NCI-H1694 treated with DMSO at 0.1 percent for 48 hours (cell line): ENCODE results near the gene SGPP2.

Experiments
- DNase-seq: peaks from one replicate; lab custom pipeline; 2025; lab: John Stamatoyannopoulos, UW

SGPP2 gene

GRCh38 chr2:222525811-222526210 is 101.5 kb downstream of the SGPP2 start:
- no peak for DNase-seq

GRCh38 chr2:222526480-222527277 is 102.3 kb downstream of the SGPP2 start:
- DNase-seq = no peak

GRCh38 chr2:222532315-222532714 is 108.0 kb downstream of the SGPP2 start:
- DNase-seq = no peak

DNA sequence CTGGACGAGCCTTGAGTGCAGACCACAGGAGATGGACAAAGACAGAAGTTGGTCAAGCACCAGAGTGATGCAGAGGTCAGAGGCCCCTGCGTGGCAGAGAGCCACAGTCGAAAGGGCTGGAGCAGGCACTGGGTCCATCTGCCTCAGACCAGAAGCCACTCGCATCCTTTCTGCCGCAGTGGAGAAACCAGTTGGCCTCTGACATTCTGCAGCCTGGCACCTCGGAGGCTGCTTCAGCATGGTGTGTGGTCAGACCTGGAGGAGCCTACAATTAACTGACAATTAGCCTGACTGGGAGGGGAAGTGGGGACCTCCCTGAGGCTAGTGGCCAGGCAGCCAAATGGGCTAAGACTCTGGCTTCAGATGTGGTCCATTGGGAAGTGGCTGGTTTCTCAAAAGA is 111.1 kb downstream of the SGPP2 start:
- DNase-seq = no peak

DNA sequence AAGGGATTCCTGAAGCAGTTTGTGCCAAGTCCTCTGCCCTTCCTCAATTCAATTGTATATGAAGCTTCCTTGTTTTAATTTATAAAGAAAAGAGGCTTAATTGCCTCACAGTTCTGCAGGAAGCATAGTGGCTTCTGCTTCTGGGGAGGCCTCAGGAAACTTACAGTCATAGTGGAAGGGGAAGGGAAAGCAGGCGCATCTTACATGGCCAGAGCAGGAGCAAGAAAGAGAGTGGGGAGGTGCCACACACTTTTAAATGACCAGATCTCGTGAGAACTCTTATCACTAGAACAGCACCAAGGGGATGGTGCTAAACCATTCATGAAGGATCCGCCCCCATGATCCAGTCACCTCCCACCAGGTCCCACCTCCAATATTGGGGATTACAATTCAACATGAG is 114.2 kb downstream of the SGPP2 start:
- DNase-seq = no peak

GRCh38 chr2:222544661-222545060 is 120.3 kb downstream of the SGPP2 start:
- no peak for DNase-seq

DNA sequence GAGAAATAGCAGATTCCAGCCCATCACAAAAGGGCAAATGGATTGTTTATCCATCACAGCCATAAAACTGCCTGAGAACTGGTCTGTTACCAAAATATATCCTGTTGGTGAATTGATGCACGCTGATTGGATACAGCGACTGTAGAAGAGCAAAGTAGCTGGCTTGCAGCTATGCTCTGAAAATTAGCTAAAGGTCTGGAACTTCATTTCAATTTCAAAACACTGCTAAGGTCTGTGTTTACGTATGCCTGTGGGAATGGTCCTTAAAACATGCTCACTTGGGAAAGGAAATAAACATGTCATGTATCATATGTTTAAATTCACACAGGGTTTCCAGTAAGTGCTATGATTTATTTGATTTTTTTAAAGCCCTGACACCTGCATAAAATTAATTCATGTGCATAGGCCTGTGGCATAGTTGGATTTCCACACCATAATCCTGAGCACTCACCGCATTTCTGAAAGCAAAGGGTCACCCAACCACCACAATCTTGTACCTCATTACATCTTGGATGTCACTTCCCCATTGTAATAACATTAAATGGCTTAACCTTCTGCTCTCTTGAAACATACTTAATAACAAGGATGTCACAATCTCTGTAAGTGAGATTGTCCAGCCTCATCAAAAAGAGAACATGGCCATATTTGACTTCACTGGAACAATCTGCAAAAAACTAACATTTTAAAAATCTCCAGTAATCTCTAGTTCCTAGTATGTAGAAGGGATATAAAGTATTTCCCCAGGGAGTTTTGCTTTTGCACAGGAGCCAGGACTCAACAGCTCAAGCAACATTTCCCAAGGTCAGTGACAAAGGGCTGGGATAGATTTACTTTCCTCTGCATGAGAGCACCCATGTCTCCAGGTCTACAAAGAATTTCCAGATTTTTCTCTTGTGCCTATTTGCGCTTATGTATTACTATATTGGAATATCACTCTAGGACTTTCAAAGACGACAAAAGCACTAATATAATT is 121.8 kb downstream of the SGPP2 start:
- DNase-seq = no peak

GRCh38 chr2:222547083-222547482 is 122.7 kb downstream of the SGPP2 start:
- no peak for DNase-seq

DNA sequence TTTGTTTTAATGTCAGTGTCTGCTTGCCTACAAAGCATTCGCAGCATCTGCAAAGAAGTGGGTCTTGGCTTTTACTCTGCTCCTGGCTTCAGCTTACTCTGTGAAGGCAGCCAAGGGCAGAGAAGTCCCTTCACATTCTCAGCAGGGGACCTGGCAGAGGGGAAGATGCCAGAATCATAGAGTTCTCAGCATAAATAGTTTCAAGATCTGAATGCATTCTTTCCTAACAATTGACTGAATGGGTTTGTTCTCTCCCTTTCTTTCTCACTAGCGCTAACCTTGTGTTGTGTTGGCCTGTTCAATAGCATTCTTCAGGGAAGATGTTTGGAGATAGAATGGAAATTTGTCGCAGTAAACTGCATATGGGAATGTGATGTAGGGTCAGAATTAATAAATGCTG is 124.6 kb downstream of the SGPP2 start:
- DNase-seq = no peak

DNA sequence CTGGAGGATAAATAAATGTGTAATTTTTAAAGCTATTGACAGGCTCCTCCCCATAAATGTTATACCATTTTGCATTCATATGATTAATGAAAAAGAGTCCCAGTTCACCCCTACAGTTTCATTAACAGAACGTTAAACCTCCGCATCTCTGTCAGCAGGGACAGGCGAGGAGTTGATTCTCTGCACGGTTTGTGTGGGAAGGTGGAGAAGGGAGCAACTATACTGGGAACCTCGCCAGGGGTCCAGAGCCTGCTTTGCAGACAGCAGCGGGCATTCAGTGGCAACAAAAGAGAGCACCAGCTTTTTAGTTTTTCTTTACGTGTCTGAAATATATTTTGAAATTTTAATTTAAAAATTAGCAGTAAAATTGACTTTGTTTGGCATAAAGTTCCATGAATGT is 130.2 kb downstream of the SGPP2 start:
- DNase-seq = no peak

GRCh38 chr2:222561151-222561550 is 136.8 kb downstream of the SGPP2 start:
- no peak for DNase-seq

GRCh38 chr2:222561817-222562645 is 137.7 kb downstream of the SGPP2 start:
- peak; percentile 61 for DNase-seq

- DNase-seq = peak; percentile 70
Measured at GRCh38 chr2:222563106-222563718, 138.9 kb downstream of the SGPP2 start.

GRCh38 chr2:222563936-222564335 is 139.6 kb downstream of the SGPP2 start:
- no peak for DNase-seq

DNA sequence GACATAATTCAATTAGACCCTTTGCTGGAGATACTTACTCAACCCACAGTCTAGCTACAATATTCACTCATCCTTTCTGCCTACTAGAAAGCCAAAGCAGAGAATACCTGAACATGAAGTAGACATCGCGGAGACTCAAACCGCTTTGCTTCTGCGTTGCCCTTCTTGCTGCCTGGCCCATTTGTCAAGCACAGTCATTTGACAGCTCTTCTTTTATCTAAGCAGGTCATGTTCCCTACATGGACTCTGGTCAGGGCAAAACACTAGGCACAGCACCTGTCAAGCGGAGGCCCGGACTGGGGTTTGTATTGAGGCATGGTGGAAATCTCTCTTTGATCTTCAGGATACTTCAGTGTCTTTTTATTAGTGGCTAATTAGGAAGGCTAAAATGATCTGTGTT is 141.9 kb downstream of the SGPP2 start:
- DNase-seq = no peak

DNA sequence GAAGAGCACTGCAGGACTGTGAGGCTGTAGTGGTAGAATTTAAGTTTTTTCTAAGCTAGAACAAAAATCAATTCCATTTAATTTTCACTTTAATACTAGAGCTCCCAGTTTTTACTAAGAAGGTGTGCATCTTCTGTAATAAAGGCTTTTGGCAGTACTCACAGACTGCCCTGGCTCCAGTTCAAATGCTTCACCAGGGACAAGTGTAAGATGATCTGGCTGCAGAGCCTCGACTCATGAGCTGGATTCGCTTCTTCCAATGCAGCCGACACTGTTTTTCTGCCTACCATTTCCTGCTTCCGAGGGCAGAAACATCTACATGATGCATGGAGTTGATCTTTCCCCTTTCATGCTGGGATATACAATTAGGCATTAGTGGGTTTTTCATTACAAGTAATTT is 144.5 kb downstream of the SGPP2 start:
- peak; percentile 71 for DNase-seq

GRCh38 chr2:222569826-222570225 is 145.5 kb downstream of the SGPP2 start:
- no peak for DNase-seq

DNA sequence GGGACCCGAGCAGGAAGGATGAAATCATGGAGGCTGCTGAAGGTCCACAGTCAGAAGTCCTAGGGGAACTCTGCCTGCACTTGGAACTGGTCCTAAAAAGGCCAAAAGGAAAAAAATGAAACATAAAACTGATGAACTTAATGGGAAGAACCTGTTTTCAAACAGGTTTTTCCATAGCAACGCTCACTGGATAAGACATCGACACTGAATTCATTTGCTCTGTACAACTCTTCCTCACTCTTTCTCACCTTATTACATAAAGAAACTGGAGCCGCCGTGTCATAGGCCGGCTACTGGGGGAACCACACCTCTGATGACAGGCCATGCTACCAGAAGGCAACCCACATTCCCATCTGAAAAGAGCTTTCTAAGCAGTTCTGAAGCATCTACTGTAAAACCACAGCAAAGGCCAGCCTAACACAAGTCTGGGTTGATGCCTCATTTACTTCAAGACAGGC is 147.9 kb downstream of the SGPP2 start:
- DNase-seq = no peak

- no peak for DNase-seq
Measured at GRCh38 chr2:222572751-222573174, 148.4 kb downstream of the SGPP2 start.

- no peak for DNase-seq
Measured at GRCh38 chr2:222575618-222576017, 151.3 kb downstream of the SGPP2 start.
